Muscle of leg (tissue), 11 donors: ENCODE data around the gene FLVCR1. TPM values are rescaled to one million over a fixed set of nuclear protein-coding genes. Genes with fewer than 3 reads are reported as not detected.
"Not testable (repeated sequence)": the region's sequence is repeated elsewhere in the genome, so short reads cannot be mapped to it uniquely, and the experiment has no call there.

ENCODE experiments used
- DNase-seq: peaks from one replicate; pipeline ENCODE4 v3.0.0; 2013
- H3K27ac ChIP-seq: one replicate; pipeline ENCODE4 v1.5.1; 2013; ENCODE audit warnings: mild to moderate bottlenecking, low read length, control low read depth
- H3K27me3 ChIP-seq: one replicate; pipeline ENCODE4 v1.6.1; 2013; ENCODE audit warnings: low read length; ENCODE audit not compliant: control insufficient read depth, insufficient read depth
- H3K36me3 ChIP-seq: one replicate; pipeline ENCODE4 v1.6.1; 2013; ENCODE audit warnings: low read length; ENCODE audit not compliant: control insufficient read depth, insufficient read depth
- H3K4me1 ChIP-seq: one replicate; pipeline ENCODE4 v1.6.1; 2013; ENCODE audit warnings: low read length; ENCODE audit not compliant: control insufficient read depth, insufficient read depth
- H3K4me3 ChIP-seq: one replicate; pipeline ENCODE4 v1.5.1; 2013; ENCODE audit warnings: low read length, control low read depth
- H3K9me3 ChIP-seq: replicated peaks from 2 replicates; pipeline ENCODE4 v1.6.1; 2013; ENCODE audit warnings: low read depth, low read length; ENCODE audit not compliant: control insufficient read depth
- WGBS: methylation state at CpG from one replicate; pipeline ENCODE4 v1.1.5; 2013; ENCODE audit warnings: missing lambda C conversion rate; ENCODE audit not compliant: insufficient coverage; 5-methylcytosine and 5-hydroxymethylcytosine counted together
- polyA plus RNA-seq, 8 donors: library from polyadenylated mRNA; unstranded; fragments of 120-200 nt; gene quantifications; one replicate each; pipeline versions ENCODE4 v1.2.1 to v1.2.3, GENCODE V29; 2013; ENCODE audit warnings: inconsistent platforms in 1 of 8, low replicate concordance in 1 of 8; ENCODE audit not compliant: insufficient read length in 8 of 8, insufficient read depth in 1 of 8
- total RNA-seq: library from RNA; stranded (reverse); fragments of 120-200 nt; gene quantifications from one replicate; pipeline ENCODE4 v1.2.4, GENCODE V29; 2013

The FLVCR1 gene
- total and polyA plus RNA-seq, 9 donors, result 5.7 to 8.4 (median 6.1) TPM

GRCh38 chr1:212860713-212861581 is 2.9 kb downstream of the FLVCR1 start:
- H3K4me1 ChIP-seq, result peaks cover 19% of the 10 kb centered on the region
- no peaks in the 10 kb centered on the region for H3K27me3 ChIP-seq
- no peak overlapping the region for H3K27ac ChIP-seq
- H3K9me3 ChIP-seq, result no peaks in the 10 kb centered on the region
- WGBS, result 67% methylated on average over 3 of the region's 5 CpGs
- no peaks in the 10 kb centered on the region for H3K36me3 ChIP-seq
- no peak overlapping the region for H3K4me3 ChIP-seq
- DNase-seq, result no peak

- no peaks in the 10 kb centered on the region for H3K27me3 ChIP-seq
- H3K4me3 ChIP-seq, result no peak overlapping the region
- H3K9me3 ChIP-seq, result no peaks in the 10 kb centered on the region
- H3K36me3 ChIP-seq, result no peaks in the 10 kb centered on the region
- H3K4me1 ChIP-seq, result peaks cover 16% of the 10 kb centered on the region
- no peak overlapping the region for H3K27ac ChIP-seq
- WGBS, result no CpG with 5 or more reads among the region's 2 CpGs
- no peak for DNase-seq
Measured at GRCh38 chr1:212862111-212862690, 4.1 kb downstream of the FLVCR1 start.

- not testable (repeated sequence) for DNase-seq, H3K36me3 ChIP-seq, H3K4me3 ChIP-seq, H3K27me3 ChIP-seq, H3K9me3 ChIP-seq, H3K27ac ChIP-seq
- 100% methylated on average over 2 of the region's 10 CpGs for WGBS
- peaks cover 14% of the 10 kb centered on the region for H3K4me1 ChIP-seq
Measured at GRCh38 chr1:212863345-212863744, 5.3 kb downstream of the FLVCR1 start.

- H3K36me3 ChIP-seq, result peaks cover 3% of the 10 kb centered on the region
Measured at GRCh38 chr1:212864201-212864600, 6.1 kb downstream of the FLVCR1 start.

GRCh38 chr1:212867192-212867591 is 9.1 kb downstream of the FLVCR1 start:
- no CpG with 5 or more reads among the region's 1 CpG for WGBS
- Histone ChIP-seq H3K27me3 (no peaks in the 10 kb centered on the region), H3K27ac (no peak overlapping the region), H3K36me3 (peaks cover 14% of the 10 kb centered on the region), H3K9me3 (no peaks in the 10 kb centered on the region), H3K4me1 (no peaks in the 10 kb centered on the region), H3K4me3 (no peak overlapping the region)
- no peak for DNase-seq

More at GRCh38 chr1:212864201-212864600, 6.1 kb downstream of the FLVCR1 start:
- H3K27ac ChIP-seq, result no peak overlapping the region
- 82% methylated on average over 2 of the region's 4 CpGs for WGBS
- no peaks in the 10 kb centered on the region for H3K27me3 ChIP-seq
- H3K4me3 ChIP-seq, result no peak overlapping the region
- H3K4me1 ChIP-seq, result peaks cover 9% of the 10 kb centered on the region
- DNase-seq, result no peak
- no peaks in the 10 kb centered on the region for H3K9me3 ChIP-seq

GRCh38 chr1:212871976-212872375 is 13.9 kb downstream of the FLVCR1 start:
- Histone ChIP-seq H3K27ac (no peak overlapping the region), H3K4me3 (no peak overlapping the region), H3K27me3 (no peaks in the 10 kb centered on the region), H3K36me3 (peaks cover 29% of the 10 kb centered on the region), H3K4me1 (no peaks in the 10 kb centered on the region), H3K9me3 (no peaks in the 10 kb centered on the region)
- WGBS, result no CpG with 5 or more reads among the region's 1 CpG
- DNase-seq, result no peak

GRCh38 chr1:212873518-212873917 is 15.4 kb downstream of the FLVCR1 start:
- H3K27me3 ChIP-seq, result no peaks in the 10 kb centered on the region
- no peaks in the 10 kb centered on the region for H3K4me1 ChIP-seq
- DNase-seq, result no peak
- no peak overlapping the region for H3K4me3 ChIP-seq
- no peaks in the 10 kb centered on the region for H3K9me3 ChIP-seq
- H3K27ac ChIP-seq, result no peak overlapping the region
- peaks cover 26% of the 10 kb centered on the region for H3K36me3 ChIP-seq
- WGBS, result 57% methylated on average over 1 of the region's 2 CpGs

GRCh38 chr1:212878418-212878817 is 20.3 kb downstream of the FLVCR1 start:
- 100% methylated on average over 2 of the region's 6 CpGs for WGBS
- no peaks in the 10 kb centered on the region for H3K4me1 ChIP-seq
- peaks cover 12% of the 10 kb centered on the region for H3K36me3 ChIP-seq

GRCh38 chr1:212879947-212880690 is 22.0 kb downstream of the FLVCR1 start:
- Histone ChIP-seq H3K36me3 (peaks cover 14% of the 10 kb centered on the region), H3K27me3 (no peaks in the 10 kb centered on the region)
- no peak for DNase-seq

More at GRCh38 chr1:212878418-212878817, 20.3 kb downstream of the FLVCR1 start:
- Histone ChIP-seq H3K4me3 (no peak overlapping the region), H3K27ac (no peak overlapping the region), H3K9me3 (no peaks in the 10 kb centered on the region), H3K27me3 (no peaks in the 10 kb centered on the region)
- no peak for DNase-seq

GRCh38 chr1:212884592-212884991 is 26.5 kb downstream of the FLVCR1 start:
- no peaks in the 10 kb centered on the region for H3K27me3 ChIP-seq
- no CpG with 5 or more reads among the region's 4 CpGs for WGBS
- H3K4me3 ChIP-seq, result no peak overlapping the region
- peaks cover 27% of the 10 kb centered on the region for H3K36me3 ChIP-seq
- no peaks in the 10 kb centered on the region for H3K4me1 ChIP-seq
- H3K9me3 ChIP-seq, result no peaks in the 10 kb centered on the region
- H3K27ac ChIP-seq, result no peak overlapping the region
- DNase-seq, result no peak

More at GRCh38 chr1:212879947-212880690, 22.0 kb downstream of the FLVCR1 start:
- H3K4me3 ChIP-seq, result no peak overlapping the region
- no peak overlapping the region for H3K27ac ChIP-seq
- 79% methylated on average over 3 of the region's 6 CpGs for WGBS
- no peaks in the 10 kb centered on the region for H3K9me3 ChIP-seq
- H3K4me1 ChIP-seq, result no peaks in the 10 kb centered on the region
